Endothelial cell of umbilical vein (primary cell): ENCODE measurements around the gene MAPK1IP1L. TPM values are rescaled to one million over a fixed set of nuclear protein-coding genes. Genes with fewer than 3 reads are reported as not detected.

Experiments
- BruUV-seq: library from RNA; stranded (reverse); fragments of 400-500 nt; replicated peaks from 2 replicates; lab custom pipeline; 2021; lab: Mats Ljungman, UMichigan
- CTCF ChIA-PET: fragments of 300-600, 350-600 bp; sonication (Branson Sonifier 250); formaldehyde crosslinking; loops from one replicate; lab custom pipeline; 2021; ENCODE audit warnings: antibody characterized with exemption, inconsistent platforms; lab: Charles Lee
- POLR2A ChIA-PET: fragments of 300-600, 350-600 bp; sonication (Branson Sonifier 250); formaldehyde crosslinking; loops from one replicate; lab custom pipeline; 2021; ENCODE audit warnings: antibody characterized with exemption, inconsistent platforms; lab: Charles Lee
- DNase-seq: peaks from one replicate; pipeline ENCODE4 v3.0.0-alpha.2; 2011; ENCODE audit warnings: low read depth, low spot score
- FAIRE-seq: peaks from 2 replicates; lab custom pipeline; 2011; peaks lifted over from hg19 to GRCh38; lab: Jason Lieb, UNC
- H2AFZ ChIP-seq: 2 replicates; pipeline ENCODE4 v1.6.0; 2012; ENCODE audit warnings: low read depth, low read length, control low read depth, inconsistent platforms
- H3K27ac ChIP-seq: 2 replicates; pipeline ENCODE4 v1.5.1; 2011; ENCODE audit warnings: low read depth, mild to moderate bottlenecking, control low read depth, low read length, moderate library complexity; ENCODE audit not compliant: insufficient read depth
- H3K27me3 ChIP-seq, 2 experiments: 2 replicates each; pipeline versions ENCODE4 v1.6.0 to v1.6.1; 2011; ENCODE audit warnings: low read length in 2 of 2, mixed read lengths in 1 of 2; ENCODE audit not compliant: control insufficient read depth in 2 of 2, insufficient read depth in 2 of 2
- H3K36me3 ChIP-seq, 2 experiments: 2 replicates in 1 of 2; 3 replicates in 1 of 2; pipeline ENCODE4 v1.5.1; 2011; ENCODE audit warnings: low read length in 2 of 2, mild to moderate bottlenecking in 1 of 2, moderate library complexity in 1 of 2; ENCODE audit not compliant: control insufficient read depth in 2 of 2, insufficient read depth in 2 of 2; ENCODE audit errors: extremely low read depth in 1 of 2
- H3K4me1 ChIP-seq: 3 replicates; pipeline ENCODE4 v1.5.1; 2011; ENCODE audit warnings: mild to moderate bottlenecking, low read length; ENCODE audit not compliant: control insufficient read depth, insufficient read depth; ENCODE audit errors: extremely low read depth
- H3K4me2 ChIP-seq: 2 replicates; pipeline ENCODE4 v1.6.1; 2011; ENCODE audit warnings: low read length, control low read depth, mixed read lengths; ENCODE audit not compliant: insufficient read depth
- H3K4me3 ChIP-seq, 3 experiments: fragments of 200-600 bp in 1 of 3; sonication (generic), shearing (Covaris generic) in 1 of 3; replicated peaks in 1 of 3; 2 replicates each; pipeline ENCODE4 v1.5.1; 2011 to 2016; ENCODE audit warnings: control low read depth in 3 of 3, low read length in 3 of 3, mild to moderate bottlenecking in 2 of 3, inconsistent platforms in 1 of 3, low read depth in 1 of 3, moderate library complexity in 1 of 3; ENCODE audit not compliant: insufficient read depth in 1 of 3
- H3K79me2 ChIP-seq: 2 replicates; pipeline ENCODE4 v1.6.0; 2012; ENCODE audit warnings: low read length, inconsistent platforms; ENCODE audit not compliant: control insufficient read depth, insufficient read depth
- H3K9ac ChIP-seq: replicated peaks from 2 replicates; pipeline ENCODE3; 2011; ENCODE audit warnings: low read length, control low read depth; ENCODE audit not compliant: insufficient read depth; ENCODE audit errors: extremely low read depth
- H3K9me1 ChIP-seq: replicated peaks from 3 replicates; pipeline ENCODE4 v1.6.0; 2011; ENCODE audit warnings: mild to moderate bottlenecking, low read length; ENCODE audit not compliant: control insufficient read depth, insufficient read depth; ENCODE audit errors: extremely low read depth
- H3K9me3 ChIP-seq: replicated peaks from 2 replicates; pipeline ENCODE4 v1.5.1; 2012; ENCODE audit warnings: low read length, inconsistent platforms; ENCODE audit not compliant: control insufficient read depth, insufficient read depth
- H4K20me1 ChIP-seq: replicated peaks from 2 replicates; pipeline ENCODE3; 2011; ENCODE audit warnings: mild to moderate bottlenecking, low read length; ENCODE audit not compliant: control insufficient read depth, insufficient read depth; ENCODE audit errors: extremely low read depth
- EZH2 ChIP-seq: IDR thresholded peaks from 2 replicates; pipeline ENCODE4 v1.6.1; 2012; ENCODE audit warnings: borderline replicate concordance, low read depth, mild to moderate bottlenecking, moderate library complexity, low read length, inconsistent platforms; ENCODE audit not compliant: severe bottlenecking
- FOS ChIP-seq: IDR thresholded peaks from 2 replicates; pipeline ENCODE4 v1.6.1; 2011; ENCODE audit warnings: mild to moderate bottlenecking, low read length, moderate library complexity, borderline replicate concordance; ENCODE audit not compliant: insufficient read depth
- GATA2 ChIP-seq: IDR thresholded peaks from 2 replicates; pipeline ENCODE4 v1.7.0; 2011; ENCODE audit warnings: low read depth, mild to moderate bottlenecking, moderate library complexity, mixed read lengths, low read length; ENCODE audit not compliant: insufficient read length, insufficient read depth
- JUN ChIP-seq: IDR thresholded peaks from 2 replicates; pipeline ENCODE4 v1.6.1; 2011; ENCODE audit warnings: borderline replicate concordance, low read depth; ENCODE audit not compliant: insufficient read length, insufficient read depth
- MAX ChIP-seq: IDR thresholded peaks from 2 replicates; pipeline ENCODE4 v1.6.1; 2011; ENCODE audit not compliant: insufficient read depth, insufficient read length
- MYC ChIP-seq: IDR thresholded peaks from one replicate; pipeline ENCODE4 v1.6.1; 2011; ENCODE audit warnings: mild to moderate bottlenecking, low read depth, low read length
- POLR2A ChIP-seq: IDR thresholded peaks from 2 replicates; pipeline ENCODE4 v1.6.1; 2012; ENCODE audit warnings: low read depth, mild to moderate bottlenecking, control low read depth, low read length
- POLR2AphosphoS5 ChIP-seq: IDR thresholded peaks from 2 replicates; pipeline ENCODE4 v1.6.1; 2012; ENCODE audit warnings: low read depth, mild to moderate bottlenecking, control low read depth, low read length, moderate library complexity; ENCODE audit not compliant: insufficient read depth
- dilution Hi-C: fragments of 300-500 bp; cut with MboI; formaldehyde crosslinking; loops from one replicate; pipeline ENCODE4 v1.15.0; 2019; ENCODE audit warnings: low sequenced_read_pairs; ENCODE audit not compliant: extremely low pct_ligation_motif_present
- intact Hi-C: fragments of 100-400 bp; cut with micrococcal nuclease; formaldehyde crosslinking; loops from one replicate; pipeline ENCODE4 v1.10.0; 2022
- polyA plus RNA-seq, 4 experiments: library from polyadenylated mRNA; depleted of rRNA in 3 of 4; stranded (reverse) in 3 of 4; unstranded in 1 of 4; fragments of >200 nt; gene quantifications; 2 replicates each; pipeline versions ENCODE4 v1.2.1 to v1.2.3, GENCODE V29; 2011 to 2012; ENCODE audit warnings: missing spikeins in 1 of 4
- total RNA-seq: library from RNA; stranded (reverse); gene quantifications from 2 replicates; pipeline ENCODE4 v1.2.3, GENCODE V29; 2021
- TF ChIP-seq, protein P1 (sequence below), 2 donors: IDR thresholded peaks; 1 replicate in 1 of 2; 2 replicates in 1 of 2; pipeline ENCODE4 v1.5.1; 2011; ENCODE audit warnings: low read length in 2 of 2, mild to moderate bottlenecking in 2 of 2, moderate library complexity in 2 of 2, control low read depth in 1 of 2, inconsistent platforms in 1 of 2, low read depth in 1 of 2; ENCODE audit not compliant: insufficient read depth in 1 of 2; ENCODE audit errors: extremely low read depth in 1 of 2

MAPK1IP1L gene
- total and polyA plus RNA-seq, 2 donors (not counting 3 experiments of a cell fraction or from before 2014, with no cell fraction given), result 129 to 208 TPM

- DNase-seq, result no peak
- Histone ChIP-seq H3K4me2 (no peak overlapping the region), H3K9ac (no peak overlapping the region), H2AFZ (no peak overlapping the region), H3K27me3 (no peaks in the 10 kb centered on the region), H3K9me3 (no peaks in the 10 kb centered on the region), H3K79me2 (no peaks in the 10 kb centered on the region), H3K36me3 (no peaks in the 10 kb centered on the region), H4K20me1 (no peaks in the 10 kb centered on the region), H3K4me3 (no peak overlapping the region), H3K9me1 (no peaks in the 10 kb centered on the region), H3K4me1 (peaks cover 26% of the 10 kb centered on the region), H3K27ac (peak overlapping the region; percentile 98)
- CTCF ChIA-PET, result interaction anchor here (0.9 to 4.3 kb wide), 6 partner anchors 12 to 59 kb away, joined by 3 to 24 read pairs (median 8); partner anchors contain the start of gene MAPK1IP1L
- FAIRE-seq, result no peak
- no TSS peak for BruUV-seq
- intact Hi-C loops, result loop anchor here (1.0 to 2.0 kb wide), 3 partner anchors 28 to 75 kb away; partner anchors contain the start of genes LGALS3, MAPK1IP1L, SOCS4 and WDHD1
- dilution Hi-C loops, result no loop called here
- no peak for TF ChIP-seq MAX
- no peak for TF ChIP-seq MYC
- TF ChIP-seq POLR2A, result no peak
- TF ChIP-seq FOS, result no peak
- no peak for TF ChIP-seq EZH2
- TF ChIP-seq JUN, result no peak
- TF ChIP-seq, protein P1, sequence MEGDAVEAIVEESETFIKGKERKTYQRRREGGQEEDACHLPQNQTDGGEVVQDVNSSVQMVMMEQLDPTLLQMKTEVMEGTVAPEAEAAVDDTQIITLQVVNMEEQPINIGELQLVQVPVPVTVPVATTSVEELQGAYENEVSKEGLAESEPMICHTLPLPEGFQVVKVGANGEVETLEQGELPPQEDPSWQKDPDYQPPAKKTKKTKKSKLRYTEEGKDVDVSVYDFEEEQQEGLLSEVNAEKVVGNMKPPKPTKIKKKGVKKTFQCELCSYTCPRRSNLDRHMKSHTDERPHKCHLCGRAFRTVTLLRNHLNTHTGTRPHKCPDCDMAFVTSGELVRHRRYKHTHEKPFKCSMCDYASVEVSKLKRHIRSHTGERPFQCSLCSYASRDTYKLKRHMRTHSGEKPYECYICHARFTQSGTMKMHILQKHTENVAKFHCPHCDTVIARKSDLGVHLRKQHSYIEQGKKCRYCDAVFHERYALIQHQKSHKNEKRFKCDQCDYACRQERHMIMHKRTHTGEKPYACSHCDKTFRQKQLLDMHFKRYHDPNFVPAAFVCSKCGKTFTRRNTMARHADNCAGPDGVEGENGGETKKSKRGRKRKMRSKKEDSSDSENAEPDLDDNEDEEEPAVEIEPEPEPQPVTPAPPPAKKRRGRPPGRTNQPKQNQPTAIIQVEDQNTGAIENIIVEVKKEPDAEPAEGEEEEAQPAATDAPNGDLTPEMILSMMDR (IDR thresholded peaks at IDR 0.05; ENCODE audit: extremely low read depth in 1 of 2, insufficient read depth in 1 of 2, low read depth in 1 of 2, low read length in 2 of 2), result no peak
- TF ChIP-seq GATA2, result no peak
- no peak for TF ChIP-seq POLR2AphosphoS5
- POLR2A ChIA-PET, result interaction anchor here (0.8 kb wide), 1 partner anchor 58 kb away, joined by 3 read pairs; no protein-coding TSS in a partner anchor
These were observed 50.3 kb downstream of the MAPK1IP1L start for GRCh38 chr14:55101698-55102097.
